ENCODE results near the gene IFI35. TPM values are rescaled to one million over a fixed set of nuclear protein-coding genes. Genes with fewer than 3 reads are reported as not detected.
"Not testable (repeated sequence)": the region's sequence is repeated elsewhere in the genome, so short reads cannot be mapped to it uniquely, and the experiment has no call there.

The IFI35 gene
- total RNA-seq, result 15.0 and 20.3 TPM in 2 replicates

GRCh38 chr17:43006639-43007551, at the start of gene IFI35:
IFI35 (plus strand) TSS chr17:43006784; CDS start chr17:43006948, 164 bp downstream.
- DNase-seq (ENCODE audit: low read depth, low spot score), result peak; percentile 39

- peak; percentile 79 for DNase-seq (ENCODE audit: low read depth, low spot score)
Measured at GRCh38 chr17:42964161-42964932, 42.2 kb upstream of the IFI35 start, which contains the start of gene AARSD1. AARSD1 (minus strand) TSS chr17:42964454; CDS start chr17:42964440, 14 bp downstream.

- no peak for DNase-seq (ENCODE audit: low read depth, low spot score)
Measured at GRCh38 chr17:42967925-42968324, 38.7 kb upstream of the IFI35 start.

GRCh38 chr17:42969001-42969581, 37.5 kb upstream of the IFI35 start:
- DNase-seq (ENCODE audit: low read depth, low spot score), result no peak

- no peak for DNase-seq (ENCODE audit: low read depth, low spot score)
Measured at GRCh38 chr17:42971589-42971988, 35.0 kb upstream of the IFI35 start.

GRCh38 chr17:42973323-42973722, 33.3 kb upstream of the IFI35 start:
- DNase-seq (ENCODE audit: low read depth, low spot score), result not testable (repeated sequence)

- no peak for DNase-seq (ENCODE audit: low read depth, low spot score)
Measured at GRCh38 chr17:42975265-42975664, 31.3 kb upstream of the IFI35 start.

- DNase-seq (ENCODE audit: low read depth, low spot score), result not testable (repeated sequence)
Measured at GRCh38 chr17:42975701-42976100, 30.9 kb upstream of the IFI35 start.

GRCh38 chr17:42979511-42980273, 26.9 kb upstream of the IFI35 start, which contains the start of gene PTGES3L:
PTGES3L (minus strand) TSS chr17:42980080; CDS start chr17:42980053, 27 bp downstream.
- no peak for DNase-seq (ENCODE audit: low read depth, low spot score)

GRCh38 chr17:42980274-42980765, 26.3 kb upstream of the IFI35 start, which contains the start of gene RUNDC1:
RUNDC1 (plus strand) TSS chr17:42980565; CDS start chr17:42980577, 12 bp downstream.
- DNase-seq (ENCODE audit: low read depth, low spot score), result peak; percentile 39

GRCh38 chr17:42980766-42981397, 25.7 kb upstream of the IFI35 start:
- DNase-seq (ENCODE audit: low read depth, low spot score), result no peak

- DNase-seq (ENCODE audit: low read depth, low spot score), result no peak
Measured at GRCh38 chr17:42982266-42982665, 24.3 kb upstream of the IFI35 start.

GRCh38 chr17:42985225-42985624, 21.4 kb upstream of the IFI35 start:
- DNase-seq (ENCODE audit: low read depth, low spot score), result no peak

- no peak for DNase-seq (ENCODE audit: low read depth, low spot score)
Measured at GRCh38 chr17:42989141-42989540, 17.4 kb upstream of the IFI35 start.

- no peak for DNase-seq (ENCODE audit: low read depth, low spot score)
Measured at GRCh38 chr17:42989726-42990652, 16.6 kb upstream of the IFI35 start.

GRCh38 chr17:42991471-42991870, 15.1 kb upstream of the IFI35 start:
- no peak for DNase-seq (ENCODE audit: low read depth, low spot score)

GRCh38 chr17:42992872-42993271, 13.7 kb upstream of the IFI35 start:
- DNase-seq (ENCODE audit: low read depth, low spot score), result no peak

GRCh38 chr17:42993913-42994312, 12.7 kb upstream of the IFI35 start:
- not testable (repeated sequence) for DNase-seq (ENCODE audit: low read depth, low spot score)

GRCh38 chr17:42997390-42997983, 9.1 kb upstream of the IFI35 start:
- no peak for DNase-seq (ENCODE audit: low read depth, low spot score)
